Stomach (tissue), 9 donors: ENCODE data around the gene SEPTIN5. TPM values are rescaled to one million over a fixed set of nuclear protein-coding genes. Genes with fewer than 3 reads are reported as not detected.

Source experiments
- DNase-seq, 2 donors: peaks; one replicate each; pipeline versions ENCODE4 v3.0.0 to v3.0.0-alpha.2; 2013 to 2019
- H3K27ac ChIP-seq, 5 donors: fragments of 200-600 bp in 4 of 5; sonication (generic) in 4 of 5; one replicate each; pipeline ENCODE4 v1.5.1; 2013 to 2019; ENCODE audit warnings: mild to moderate bottlenecking in 1 of 5, moderate library complexity in 1 of 5
- H3K27me3 ChIP-seq, 3 donors: fragments of 200-600 bp; sonication (generic); one replicate each; pipeline ENCODE4 v1.5.1; 2017 to 2019; ENCODE audit warnings: mixed run types in 1 of 3
- H3K36me3 ChIP-seq, 4 donors: fragments of 200-600 bp; sonication (generic); 1 replicate in 3 of 4; 2 replicates in 1 of 4; pipeline ENCODE4 v1.5.1; 2016 to 2019
- H3K4me1 ChIP-seq, 4 donors: fragments of 200-600 bp; sonication (generic); one replicate each; pipeline ENCODE4 v1.5.1; 2016 to 2019
- H3K4me3 ChIP-seq, 4 donors: fragments of 200-600 bp; sonication (generic) in 3 of 4; one replicate each; pipeline ENCODE4 v1.5.1; 2016 to 2019; ENCODE audit warnings: mild to moderate bottlenecking in 1 of 4
- H3K9me3 ChIP-seq, 4 donors: fragments of 200-600 bp; sonication (generic); one replicate each; pipeline ENCODE4 v1.5.1; 2016 to 2019
- CTCF ChIP-seq, 7 experiments: fragments of 450-650 bp in 4 of 7; fragments of 200-600 bp in 3 of 7; sonication (generic) in 3 of 7; IDR thresholded peaks; one replicate each; pipeline ENCODE4 v1.5.1; 2016 to 2019; ENCODE audit warnings: antibody characterized with exemption in 7 of 7, control low read depth in 2 of 7, mild to moderate bottlenecking in 1 of 7
- EP300 ChIP-seq: sonication (generic); formaldehyde crosslinking; IDR thresholded peaks from one replicate; pipeline ENCODE4 v1.6.1; 2017; ENCODE audit warnings: antibody characterized with exemption
- POLR2A ChIP-seq, 4 donors: fragments of 450-650 bp; IDR thresholded peaks; one replicate each; pipeline ENCODE4 v1.6.1; 2016; ENCODE audit warnings: antibody characterized with exemption in 4 of 4, control low read depth in 2 of 4, mild to moderate bottlenecking in 1 of 4, moderate library complexity in 1 of 4
- POLR2AphosphoS5 ChIP-seq, 3 donors: sonication (generic); formaldehyde crosslinking; IDR thresholded peaks; one replicate each; pipeline ENCODE4 v1.6.1; 2016; ENCODE audit warnings: antibody characterized with exemption in 3 of 3
- WGBS, 5 donors: extraction: QIAGEN DNeasy Blood & Tissue Kit in 3 of 5; methylation state at CpG; one replicate each; pipeline versions ENCODE4 v1.1.5 to v1.1.7; 2013 to 2018; 5-methylcytosine and 5-hydroxymethylcytosine counted together
- intact Hi-C: fragments of 100-400 bp; cut with DNase I; formaldehyde crosslinking; loops from one replicate; pipeline ENCODE4 v1.15.1; 2023; ENCODE audit warnings: low total_unique reads
- polyA plus RNA-seq, 3 donors: library from polyadenylated mRNA; stranded (reverse); fragments of 200-250 nt; gene quantifications; one replicate each; pipeline ENCODE4 v1.2.3, GENCODE V29; 2013
- total RNA-seq, 5 donors: library from RNA; depleted of rRNA; stranded (reverse); fragments of >200 nt; gene quantifications; one replicate each; pipeline versions ENCODE4 v1.1.0 to v1.2.3, GENCODE V29; 2014 to 2016
- donor health status: healthy with polysubstance abuse.
- donor health status: Bipolar disorder and iron deficiency.
- donor health status: healthy.

SEPTIN5 gene
- total and polyA plus RNA-seq, 8 donors, result 1.2 to 38.8 (median 12.5) TPM

- intact Hi-C loops, result no loop called here
- 56 to 77% (median 57%) methylated on average over 9 to 31 of the region's 31 CpGs for WGBS, 5 donors
- Histone ChIP-seq H3K27me3 (peaks cover 0 to 50% (median 0%) of the 10 kb centered on the region in 3 donors), H3K4me1 (no peaks in the 10 kb centered on the region), H3K27ac (no peak overlapping the region), H3K4me3 (no peak overlapping the region), H3K36me3 (no peaks in the 10 kb centered on the region), H3K9me3 (no peaks in the 10 kb centered on the region)
- no peak for TF ChIP-seq CTCF (IDR thresholded peaks at IDR 0.05)
- no peak for TF ChIP-seq EP300
- TF ChIP-seq POLR2AphosphoS5 (IDR thresholded peaks at IDR 0.05), result no peak
- TF ChIP-seq POLR2A (IDR thresholded peaks at IDR 0.05), result no peak
- DNase-seq, result no peak
These were observed 24.6 kb downstream of the SEPTIN5 start for GRCh38 chr22:19738664-19739447.

- no peak for TF ChIP-seq POLR2AphosphoS5 (IDR thresholded peaks at IDR 0.05)
- no peak for TF ChIP-seq EP300
- no peak for TF ChIP-seq POLR2A (IDR thresholded peaks at IDR 0.05)
- TF ChIP-seq CTCF (IDR thresholded peaks at IDR 0.05), result no peak
- Histone ChIP-seq H3K36me3 (no peaks in the 10 kb centered on the region), H3K4me3 (no peak overlapping the region), H3K9me3 (no peaks in the 10 kb centered on the region), H3K27me3 (peaks cover 0 to 49% (median 0%) of the 10 kb centered on the region in 3 donors), H3K4me1 (no peaks in the 10 kb centered on the region), H3K27ac (no peak overlapping the region)
- intact Hi-C loops, result no loop called here
- no peak for DNase-seq
- WGBS, 5 donors, result 14 to 55% (median 52%) methylated on average over 4 to 16 of the region's 16 CpGs
These were observed 25.2 kb downstream of the SEPTIN5 start for GRCh38 chr22:19739448-19739895.

- no peaks in the 10 kb centered on the region for H3K36me3 ChIP-seq
- 75 to 100% (median 89%) methylated on average over 3 to 7 of the region's 7 CpGs for whole genome bisulfite sequencing, 5 donors
- TF ChIP-seq CTCF (IDR thresholded peaks at IDR 0.05) (no peak), POLR2AphosphoS5 (IDR thresholded peaks at IDR 0.05) (no peak), EP300 (no peak), POLR2A (IDR thresholded peaks at IDR 0.05) (no peak)
- no peaks in the 10 kb centered on the region for H3K4me1 ChIP-seq
- peaks cover 0 to 44% (median 0%) of the 10 kb centered on the region in 3 donors for H3K27me3 ChIP-seq
- no peak overlapping the region for H3K4me3 ChIP-seq
- H3K9me3 ChIP-seq, result no peaks in the 10 kb centered on the region
- H3K27ac ChIP-seq, result no peak overlapping the region
- intact Hi-C loops, result no loop called here
- no peak for DNase-seq
These were observed 25.7 kb downstream of the SEPTIN5 start for GRCh38 chr22:19739911-19740449.

- Histone ChIP-seq H3K36me3 (no peaks in the 10 kb centered on the region), H3K27me3 (peaks cover 0 to 39% (median 0%) of the 10 kb centered on the region in 3 donors), H3K27ac (no peak overlapping the region), H3K4me1 (no peaks in the 10 kb centered on the region), H3K4me3 (no peak overlapping the region), H3K9me3 (no peaks in the 10 kb centered on the region)
- no peak for DNase-seq
- intact Hi-C loops, result no loop called here
- WGBS, 5 donors, result 80 to 89% (median 85%) methylated on average over 10 to 15 of the region's 15 CpGs
- TF ChIP-seq CTCF (IDR thresholded peaks at IDR 0.05), result no peak
- no peak for TF ChIP-seq POLR2AphosphoS5 (IDR thresholded peaks at IDR 0.05)
- no peak for TF ChIP-seq POLR2A (IDR thresholded peaks at IDR 0.05)
- TF ChIP-seq EP300, result no peak
These were observed 26.3 kb downstream of the SEPTIN5 start for GRCh38 chr22:19740586-19740985.
